HepG2 (cell line): ENCODE results near the gene CTSZ. TPM values are rescaled to one million over a fixed set of nuclear protein-coding genes. Genes with fewer than 3 reads are reported as not detected.

Experiments used
- ATAC-seq: fragments of 200-7000 bp; cut with Tn5 transposase; 3 replicates; pipeline ENCODE4 v1.9.1; 2020; ENCODE audit warnings: mild to moderate bottlenecking, moderate library complexity
- BruUV-seq: library from RNA; stranded (reverse); fragments of 400-500 nt; replicated peaks from 2 replicates; lab custom pipeline; 2021; lab: Mats Ljungman, UMichigan
- CTCF ChIA-PET: fragments of 300-600 bp; formaldehyde crosslinking; extraction: SDS; loops from one replicate; lab custom pipeline; 2021; ENCODE audit warnings: low total read pairs, inconsistent platforms, low intra/inter-chr PET ratio; lab: Yijun Ruan, JAX
- POLR2A ChIA-PET: fragments of 350-600 bp; sonication (Branson Sonifier 250); formaldehyde crosslinking; loops from one replicate; lab custom pipeline; 2020; ENCODE audit warnings: antibody characterized with exemption, inconsistent platforms; lab: Yijun Ruan, JAX
- DNase-seq: peaks from one replicate; pipeline ENCODE4 v3.0.0-alpha.2; 2015; ENCODE audit warnings: low spot score
- FAIRE-seq: peaks from 3 replicates; lab custom pipeline; 2011; peaks lifted over from hg19 to GRCh38; lab: Jason Lieb, UNC
- H2AFZ ChIP-seq: one replicate; pipeline ENCODE4 v1.6.1; 2011; ENCODE audit warnings: low read length, inconsistent platforms
- H3K27ac ChIP-seq: fragments of 300-600 bp; 3 replicates; pipeline ENCODE4 v1.8.0; 2011; ENCODE audit warnings: mixed run types, mild to moderate bottlenecking, mixed read lengths, low read length, inconsistent platforms; ENCODE audit not compliant: insufficient read depth; ENCODE audit errors: extremely low read length
- H3K27me3 ChIP-seq, 2 experiments: fragments of 200-600 bp in 1 of 2; 2 replicates in 1 of 2; 3 replicates in 1 of 2; pipeline versions ENCODE4 v1.6.0 to v1.8.0; 2011; ENCODE audit warnings: low read length in 2 of 2, mild to moderate bottlenecking in 2 of 2, moderate library complexity in 2 of 2, inconsistent platforms in 1 of 2; ENCODE audit not compliant: insufficient read depth in 2 of 2, control insufficient read depth in 1 of 2
- H3K36me3 ChIP-seq, 2 experiments: fragments of 200-600 bp in 1 of 2; replicated peaks in 1 of 2; 2 replicates in 1 of 2; 3 replicates in 1 of 2; pipeline versions ENCODE4 v1.5.1 to v1.8.0; 2011; ENCODE audit warnings: low read length in 2 of 2, inconsistent platforms in 1 of 2; ENCODE audit not compliant: insufficient read depth in 2 of 2, control insufficient read depth in 1 of 2
- H3K4me1 ChIP-seq: 2 replicates; pipeline ENCODE4 v1.5.1; 2012; ENCODE audit warnings: low read length, inconsistent platforms; ENCODE audit not compliant: insufficient read depth
- H3K4me2 ChIP-seq: 2 replicates; pipeline ENCODE4 v1.6.0; 2011; ENCODE audit warnings: low read depth, low read length, inconsistent platforms
- H3K4me3 ChIP-seq, 3 experiments: fragments of 200-600 bp in 1 of 3; sonication (generic), shearing (Covaris generic) in 1 of 3; replicated peaks in 1 of 3; 2 replicates each; pipeline ENCODE4 v1.5.1; 2011 to 2016; ENCODE audit warnings: low read length in 3 of 3, inconsistent platforms in 2 of 3, low read depth in 2 of 3, mild to moderate bottlenecking in 2 of 3, control low read depth in 1 of 3, mixed read lengths in 1 of 3; ENCODE audit not compliant: insufficient read depth in 1 of 3
- H3K79me2 ChIP-seq: one replicate; pipeline ENCODE4 v1.6.1; 2011; ENCODE audit warnings: low read length, inconsistent platforms; ENCODE audit not compliant: insufficient read depth
- H3K9ac ChIP-seq: 2 replicates; pipeline ENCODE4 v1.6.0; 2011; ENCODE audit warnings: mild to moderate bottlenecking, low read depth, low read length, inconsistent platforms; ENCODE audit not compliant: insufficient read depth
- H3K9me3 ChIP-seq: 2 replicates; pipeline ENCODE4 v1.5.1; 2012; ENCODE audit warnings: mild to moderate bottlenecking, low read length
- H4K20me1 ChIP-seq: 2 replicates; pipeline ENCODE4 v1.6.0; 2011; ENCODE audit warnings: inconsistent platforms, mild to moderate bottlenecking, low read length, moderate library complexity; ENCODE audit not compliant: insufficient read depth
- ADNP ChIP-seq: sonication (generic); formaldehyde crosslinking; IDR thresholded peaks from 2 replicates; pipeline ENCODE4 v1.4.0; 2020; ENCODE audit warnings: missing genetic modification reagents
- ASH2L ChIP-seq: fragments of 300-600, 200-600 bp; sonication (generic); IDR thresholded peaks from 2 replicates; pipeline ENCODE4 v1.7.0; 2017; ENCODE audit warnings: low read depth, mild to moderate bottlenecking, moderate library complexity, mixed read lengths, low read length; ENCODE audit not compliant: insufficient read length
- CBX2 ChIP-seq, 2 experiments: fragments of 200-600 bp in 1 of 2; sonication (generic); formaldehyde crosslinking in 1 of 2; IDR thresholded peaks; 2 replicates each; pipeline versions ENCODE4 v1.7.0 to v1.8.1; 2018 to 2022; ENCODE audit warnings: low read depth in 2 of 2, low read length in 1 of 2, mild to moderate bottlenecking in 1 of 2, missing genetic modification reagents in 1 of 2
- KDM5B ChIP-seq: sonication (generic); formaldehyde crosslinking; IDR thresholded peaks from 2 replicates; pipeline ENCODE4 v1.4.0; 2020; ENCODE audit warnings: missing genetic modification reagents, mild to moderate bottlenecking, borderline replicate concordance
- MAFF ChIP-seq: IDR thresholded peaks from 2 replicates; pipeline ENCODE4 v1.6.1; 2011; ENCODE audit warnings: low read depth, low read length, improper control_type of control experiment
- SATB2 ChIP-seq: sonication (generic); formaldehyde crosslinking; IDR thresholded peaks from 2 replicates; pipeline ENCODE4 v1.5.0; 2020; ENCODE audit warnings: missing genetic modification reagents
- SP4 ChIP-seq: sonication (generic); formaldehyde crosslinking; IDR thresholded peaks from 2 replicates; pipeline ENCODE4 v1.8.1; 2023; ENCODE audit warnings: mild to moderate bottlenecking, missing genetic modification reagents
- SRSF1 ChIP-seq: fragments of 200-400 bp; formaldehyde crosslinking; optimal IDR thresholded peaks from 2 replicates; pipeline ENCODE3; 2017; ENCODE audit warnings: mild to moderate bottlenecking, low read depth, low read length, moderate library complexity
- ZEB1 ChIP-seq: IDR thresholded peaks from 2 replicates; pipeline ENCODE4 v1.6.1; 2012; ENCODE audit warnings: mild to moderate bottlenecking, low read depth, inconsistent platforms; ENCODE audit not compliant: insufficient replicate concordance
- ZNF496 ChIP-seq: sonication (generic); formaldehyde crosslinking; IDR thresholded peaks from 2 replicates; pipeline ENCODE4 v1.8.1; 2023; ENCODE audit warnings: mild to moderate bottlenecking, moderate library complexity, missing genetic modification reagents; ENCODE audit not compliant: insufficient replicate concordance
- ZNF687 ChIP-seq: sonication (generic); formaldehyde crosslinking; IDR thresholded peaks from 2 replicates; pipeline ENCODE4 v1.5.1; 2020; ENCODE audit warnings: mild to moderate bottlenecking, missing genetic modification reagents, moderate library complexity
- ZNF768 ChIP-seq: sonication (generic); formaldehyde crosslinking; IDR thresholded peaks from 2 replicates; pipeline ENCODE4 v1.4.0; 2020; ENCODE audit warnings: missing genetic modification reagents
- WGBS: methylation state at CpG from one replicate; pipeline ENCODE4 v1.1.6; 2017; ENCODE audit warnings: low lambda C conversion rate; 5-methylcytosine and 5-hydroxymethylcytosine counted together
- in situ Hi-C: cut with HindIII; loops from 2 replicates; pipeline ENCODE4 v1.10.0; 2017; ENCODE audit warnings: low pct_unique_long_range_greater_than_20kb; ENCODE audit not compliant: extremely low pct_ligation_motif_present
- intact Hi-C: fragments of 100-400 bp; cut with micrococcal nuclease; formaldehyde crosslinking; loops from one replicate; pipeline ENCODE4 v1.10.0; 2022; ENCODE audit not compliant: unreplicated experiment
- polyA plus RNA-seq, 8 experiments: library from polyadenylated mRNA; depleted of rRNA in 3 of 8; stranded (reverse) in 7 of 8; unstranded in 1 of 8; fragments of >200 nt; fragmentation: Illumina TruSeq in 4 of 8; extraction: Trizol in 4 of 8; gene quantifications; 2 replicates each; pipeline versions ENCODE4 v1.2.1 to v1.2.3, GENCODE V29; 2011 to 2016; ENCODE audit warnings: low read depth in 4 of 8, missing spikeins in 1 of 8, mixed read lengths in 1 of 8; ENCODE audit not compliant: insufficient read depth in 1 of 8
- total RNA-seq, 5 experiments: library from RNA; depleted of rRNA; stranded (reverse); fragments of >200 nt; fragmentation: Illumina TruSeq; extraction: Trizol; gene quantifications; 2 replicates each; pipeline ENCODE4 v1.2.3, GENCODE V29; 2016; ENCODE audit warnings: low read depth in 1 of 5

CTSZ gene
- total and polyA plus RNA-seq, 2 of the 13 experiments (the other 11 are each of a cell fraction or from before 2014, with no cell fraction given), result 0.33 TPM; not detected in 1

- DNase-seq (no peak), FAIRE-seq (no peak), ATAC-seq (no peak)
- Histone ChIP-seq H3K79me2 (no peaks in the 10 kb centered on the region), H3K4me3 (no peak overlapping the region), H3K9me3 (peaks cover 6% of the 10 kb centered on the region), H3K4me2 (no peak overlapping the region), H3K27me3 (peaks cover 7 to 38% of the 10 kb centered on the region in 2 experiments; a peak in 3 of 5 replicates), H3K27ac (no peak overlapping the region), H3K9ac (no peak overlapping the region), H3K4me1 (peaks cover 9% of the 10 kb centered on the region), H4K20me1 (no peaks in the 10 kb centered on the region), H2AFZ (no peak overlapping the region), H3K36me3 (no peaks in the 10 kb centered on the region)
- intact Hi-C loops, result loop anchor here (10.0 kb wide), 1 partner anchor 115 kb away; no protein-coding TSS in a partner anchor
- 32% methylated on average over 2 of the region's 2 CpGs for WGBS
- TF ChIP-seq SATB2 (CRISPR knock-in tag) (no peak), ZNF496 (CRISPR knock-in tag) (no peak)
- POLR2A ChIA-PET, result no interaction called here
- in situ Hi-C loops, result no loop called here
- CTCF ChIA-PET, result interaction anchor here (0.6 kb wide), 1 partner anchor 23 kb away, joined by 4 read pairs; no protein-coding TSS in a partner anchor
- no TSS peak for BruUV-seq
Observed at GRCh38 chr20:58969439-58969838, 37.6 kb downstream of the CTSZ start.

DNA sequence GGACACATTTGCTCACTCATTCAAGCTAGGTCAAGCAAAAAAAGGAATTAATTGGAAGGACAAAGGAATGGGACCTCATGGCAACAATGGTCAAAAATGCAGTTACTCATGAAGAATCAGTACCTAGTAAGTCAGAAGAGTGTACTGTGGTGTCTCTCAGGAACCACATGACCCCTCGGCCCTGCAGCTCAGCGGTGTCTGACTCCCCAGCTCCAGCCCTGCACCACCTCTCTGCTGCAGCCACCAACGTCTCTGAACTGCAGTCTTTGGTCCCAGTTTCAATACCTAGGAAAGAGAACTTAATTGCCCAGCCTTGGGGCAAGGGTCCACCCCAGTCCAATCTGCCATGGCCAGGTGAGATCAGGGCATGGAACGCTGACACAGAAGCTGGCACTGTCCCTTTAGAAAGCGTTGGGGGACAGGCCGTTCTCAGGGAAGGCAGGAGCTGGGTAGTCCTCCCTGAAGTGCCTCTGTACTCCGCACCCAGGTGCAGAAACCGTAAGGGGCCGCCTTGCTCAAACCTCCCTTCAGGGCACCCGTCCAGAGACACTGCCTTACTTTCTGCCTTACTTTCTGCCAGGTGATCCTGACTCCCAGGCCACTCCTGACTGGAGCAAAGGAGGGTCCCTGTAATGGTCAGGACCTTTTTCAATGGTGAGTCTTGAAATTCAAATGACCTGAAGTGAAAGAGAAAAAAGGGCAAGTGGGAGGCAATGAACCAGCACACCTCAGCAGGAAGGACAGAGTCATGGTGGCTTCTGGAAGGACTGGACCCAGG lies 39.2 kb downstream of the CTSZ start:
- intact Hi-C loops, result loop anchor here (10.0 kb wide), 1 partner anchor 117 kb away; no protein-coding TSS in a partner anchor
- H3K4me1 ChIP-seq, result peaks cover 9% of the 10 kb centered on the region
- H3K27ac ChIP-seq, result no peak overlapping the region
- in situ Hi-C loops, result no loop called here
- H3K36me3 ChIP-seq, result no peaks in the 10 kb centered on the region
- peak overlapping the region; percentile 22 for H2AFZ ChIP-seq
- WGBS, result 0% methylated on average over 10 of the region's 10 CpGs
- ChIA-PET CTCF (no interaction called here), POLR2A (interaction anchor here (2.3 kb wide), 1 partner anchor 13 kb away, joined by 12 read pairs; the partner anchor contains the start of gene NELFCD)
- ATAC-seq (peak; percentile 80), FAIRE-seq (no peak), DNase-seq (no peak)
- H3K9ac ChIP-seq, result no peak overlapping the region; the same call in 1 of the 2 replicates
- no peaks in the 10 kb centered on the region for H4K20me1 ChIP-seq
- peak overlapping the region; percentile 3 to 58 (median 13); a peak in 3 of 6 replicates for H3K4me3 ChIP-seq
- peak overlapping the region; percentile 75 for H3K4me2 ChIP-seq
- no TSS peak for BruUV-seq
- H3K27me3 ChIP-seq, result peaks cover 7 to 43% of the 10 kb centered on the region in 2 experiments; a peak in 4 of 5 replicates
- no peaks in the 10 kb centered on the region for H3K79me2 ChIP-seq
- peaks cover 6% of the 10 kb centered on the region for H3K9me3 ChIP-seq
- TF ChIP-seq CBX2 (IDR thresholded peaks at IDR 0.05; ENCODE audit: low read depth, low read length) (no peak), CBX2 (CRISPR knock-in tag; IDR thresholded peaks at IDR 0.05; ENCODE audit: low read depth) (peak; percentile 25; the same call in 1 of the 2 replicates), SP4 (peak; percentile 31; the same call in 1 of the 2 replicates), ASH2L (no peak), ZEB1 (peak; percentile 23), ZNF687 (CRISPR knock-in tag) (peak; percentile 41; the same call in 1 of the 2 replicates), SRSF1 (peak; percentile 50), MAFF (no peak), ZNF768 (CRISPR knock-in tag) (peak; percentile 65; the same call in 1 of the 2 replicates), KDM5B (0 out of 2 replicates have a peak, but pooled peaks have one; percentile 45), ADNP (CRISPR knock-in tag) (no peak)
